Right hindlimb (tissue), 1 donor: ENCODE measurements around the gene CITED4.
A peak's percentile ranks its signal among the peaks of the same experiment; 100 is the strongest.

ENCODE experiments used
- DNase-seq: peaks from one replicate; pipeline ENCODE4 v3.0.0-alpha.2; 2018

The CITED4 gene

DNA sequence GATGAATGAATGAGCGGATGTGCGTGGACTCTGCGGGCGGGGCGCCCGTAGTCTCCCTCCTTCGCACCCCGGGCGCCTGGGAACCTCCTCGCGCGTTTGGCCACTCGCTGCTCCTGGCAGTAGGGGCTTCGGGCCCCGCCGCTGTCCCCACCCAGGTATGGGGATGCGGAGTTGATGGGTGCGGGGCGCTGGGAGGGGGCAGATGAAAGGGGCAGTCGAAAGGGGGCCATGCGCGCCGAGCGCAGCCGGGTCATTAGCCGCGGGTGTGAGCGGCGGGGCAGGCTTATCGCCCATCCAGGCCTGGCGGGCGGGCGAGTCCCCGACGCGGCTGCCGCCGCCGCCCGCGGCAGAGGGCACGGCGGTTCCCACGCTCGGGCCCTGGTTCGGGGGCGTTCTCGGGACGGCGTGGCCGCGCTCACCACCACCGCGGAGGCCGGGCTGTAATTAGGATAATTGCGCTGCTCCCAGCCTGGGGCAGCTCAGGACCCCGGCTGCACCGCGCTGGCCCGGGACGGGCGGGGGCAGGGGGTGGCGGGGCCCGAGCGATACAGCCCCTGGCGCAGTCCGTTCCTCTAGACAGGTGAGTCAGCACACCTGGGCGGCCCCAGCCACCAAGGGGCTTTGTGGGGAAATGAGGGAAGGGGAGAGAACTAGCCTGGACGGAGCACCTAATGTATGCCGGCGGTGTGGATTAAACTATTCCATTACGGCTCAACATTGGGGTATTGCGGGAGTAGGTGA lies 22.1 kb upstream of the CITED4 start:
- DNase-seq = no peak

DNA sequence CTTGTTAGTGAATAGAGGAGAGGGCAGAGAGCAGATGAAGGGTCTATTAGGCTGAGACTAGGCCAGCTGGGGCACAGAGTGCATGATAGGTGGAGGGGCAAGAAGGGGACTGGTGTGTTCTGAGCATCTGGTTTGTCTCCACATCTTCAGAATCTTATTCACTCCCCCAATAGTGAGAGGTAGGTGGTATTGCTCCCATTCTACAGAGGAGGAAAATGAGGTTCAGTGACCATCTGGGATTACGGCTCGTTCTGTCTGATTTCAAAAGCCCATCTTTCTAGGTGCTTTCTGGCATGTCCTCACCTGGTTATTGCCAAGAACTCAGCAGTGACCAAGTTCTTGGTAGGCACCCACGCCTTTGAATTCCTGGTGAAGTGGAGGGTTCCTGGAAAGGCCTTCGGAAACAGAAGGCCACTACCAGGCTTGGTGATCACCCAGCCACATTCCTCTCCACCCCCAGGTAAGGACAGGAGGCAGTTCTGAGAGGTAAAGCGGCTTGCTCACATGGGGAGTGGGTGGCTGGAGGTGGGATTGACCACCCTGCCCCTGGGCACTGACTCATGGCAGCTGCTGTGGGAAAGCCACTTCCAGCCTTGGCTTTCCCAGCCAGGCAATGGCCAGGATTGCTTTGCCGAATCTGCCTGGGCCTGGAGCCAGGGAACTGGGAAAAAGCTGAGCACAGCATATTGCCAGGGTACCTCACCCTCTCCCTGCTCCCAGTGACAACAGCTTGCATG lies 18.8 kb upstream of the CITED4 start:
- DNase-seq = no peak

DNA sequence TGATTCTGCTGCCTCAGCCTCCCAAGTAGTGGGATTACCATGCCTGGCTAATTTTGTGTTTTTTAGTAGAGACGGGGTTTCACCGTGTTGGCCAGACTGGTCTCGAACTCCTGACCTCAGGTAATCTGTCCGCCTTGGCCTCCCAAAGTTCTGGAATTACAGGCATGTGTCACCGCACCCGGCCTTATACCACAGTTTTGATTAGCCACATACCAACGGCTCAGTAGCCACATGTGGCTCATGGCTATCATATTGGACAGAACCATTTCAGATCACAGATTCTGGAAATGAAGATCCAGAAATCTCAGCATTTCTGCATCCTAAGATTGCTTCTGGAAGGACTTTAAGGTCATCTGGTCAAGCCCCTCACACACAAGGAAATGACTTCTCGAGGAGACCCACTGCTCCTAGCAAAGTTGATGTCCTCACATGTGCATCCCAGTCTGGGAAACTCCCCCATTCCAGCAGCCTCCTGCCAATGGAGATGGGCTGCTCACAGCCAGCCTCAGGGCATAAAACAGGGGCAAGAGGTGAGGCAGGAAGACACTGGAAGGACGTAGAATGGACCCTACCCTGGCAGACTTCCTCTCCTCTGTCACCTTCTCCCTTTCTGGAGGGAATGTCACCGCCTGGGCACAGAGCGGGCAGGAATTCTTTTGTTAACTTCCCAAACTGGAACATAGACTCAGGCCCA lies 17.5 kb upstream of the CITED4 start:
- no peak for DNase-seq

DNA sequence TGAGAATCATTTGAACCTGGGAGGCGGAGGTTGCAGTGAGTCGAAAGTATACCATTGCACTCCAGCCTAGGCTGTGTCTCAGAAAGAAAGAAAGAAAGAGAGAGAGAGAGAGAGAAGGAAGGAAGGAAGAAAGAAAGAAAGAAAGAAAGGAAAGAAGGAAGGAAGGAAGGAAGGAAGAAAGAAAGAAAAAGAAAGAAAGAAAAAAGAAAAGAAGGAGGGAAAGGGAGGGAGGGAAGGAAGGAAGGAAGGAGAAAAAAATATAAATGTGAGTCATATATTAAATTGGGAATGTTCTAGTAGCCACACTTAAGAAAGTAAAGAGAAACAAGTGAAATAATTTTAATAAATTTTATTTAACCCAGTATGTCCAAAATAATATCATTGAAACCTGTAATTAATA lies 16.7 kb upstream of the CITED4 start:
- DNase-seq = no peak

DNA sequence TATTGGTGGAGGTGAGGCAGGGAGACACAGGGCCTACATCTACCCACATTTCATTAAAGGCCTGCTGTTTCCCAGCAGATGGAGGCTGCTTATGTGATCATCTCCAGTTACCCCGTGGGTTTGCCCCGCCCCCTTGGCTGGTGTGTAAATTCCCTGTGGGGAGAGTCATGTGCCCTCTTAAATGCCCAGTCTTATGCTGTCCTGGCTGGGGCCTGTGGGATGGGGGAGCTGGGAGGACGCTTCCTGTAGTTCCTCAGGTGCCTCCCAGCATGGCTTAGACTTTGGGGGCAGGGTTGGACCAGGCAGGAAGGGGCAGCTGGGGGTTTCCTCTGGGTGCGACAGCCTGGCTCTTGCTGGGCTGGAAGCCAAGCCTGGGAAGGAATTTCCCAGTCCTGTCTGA lies 15.5 kb upstream of the CITED4 start:
- DNase-seq = peak; percentile 63

GRCh38 chr1:40876891-40877290 lies 14.7 kb upstream of the CITED4 start:
- no peak for DNase-seq

- no peak for DNase-seq
These were observed 14.2 kb upstream of the CITED4 start for GRCh38 chr1:40876436-40876761.

GRCh38 chr1:40873863-40874472 lies 11.8 kb upstream of the CITED4 start:
- no peak for DNase-seq

GRCh38 chr1:40872276-40872675 lies 10.1 kb upstream of the CITED4 start:
- no peak for DNase-seq

GRCh38 chr1:40870135-40870728 lies 8.1 kb upstream of the CITED4 start:
- no peak for DNase-seq

DNA sequence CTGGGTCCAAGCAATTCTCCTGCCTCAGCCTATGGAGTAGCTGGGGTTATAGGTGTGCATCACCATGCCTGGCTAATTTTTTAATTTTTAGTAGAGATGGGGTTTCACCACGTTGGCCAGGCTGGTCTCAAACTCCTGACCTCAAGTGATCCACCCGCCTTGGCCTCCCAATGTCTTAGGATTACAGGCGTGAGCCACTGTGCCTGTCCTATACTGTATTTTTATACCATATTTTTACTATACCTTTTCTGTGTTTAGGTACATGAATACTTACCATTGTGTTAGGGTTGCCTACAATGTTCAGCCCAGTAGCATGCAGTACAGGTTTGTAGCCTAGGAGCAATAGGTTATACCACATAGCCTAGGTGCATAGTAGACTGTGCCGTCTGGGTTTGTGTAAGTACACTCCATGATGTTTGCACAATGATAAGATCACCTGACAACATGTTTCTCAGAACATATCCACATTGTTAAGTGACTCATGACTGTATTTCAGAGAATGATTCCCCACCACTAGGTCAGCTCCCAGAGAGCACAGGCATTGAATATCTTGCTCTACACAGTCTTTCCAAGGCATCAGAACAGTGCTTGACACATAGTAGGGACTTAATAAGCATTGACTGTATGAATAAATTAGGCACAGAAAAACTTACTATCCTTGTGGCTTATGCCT lies 6.0 kb upstream of the CITED4 start:
- no peak for DNase-seq

DNA sequence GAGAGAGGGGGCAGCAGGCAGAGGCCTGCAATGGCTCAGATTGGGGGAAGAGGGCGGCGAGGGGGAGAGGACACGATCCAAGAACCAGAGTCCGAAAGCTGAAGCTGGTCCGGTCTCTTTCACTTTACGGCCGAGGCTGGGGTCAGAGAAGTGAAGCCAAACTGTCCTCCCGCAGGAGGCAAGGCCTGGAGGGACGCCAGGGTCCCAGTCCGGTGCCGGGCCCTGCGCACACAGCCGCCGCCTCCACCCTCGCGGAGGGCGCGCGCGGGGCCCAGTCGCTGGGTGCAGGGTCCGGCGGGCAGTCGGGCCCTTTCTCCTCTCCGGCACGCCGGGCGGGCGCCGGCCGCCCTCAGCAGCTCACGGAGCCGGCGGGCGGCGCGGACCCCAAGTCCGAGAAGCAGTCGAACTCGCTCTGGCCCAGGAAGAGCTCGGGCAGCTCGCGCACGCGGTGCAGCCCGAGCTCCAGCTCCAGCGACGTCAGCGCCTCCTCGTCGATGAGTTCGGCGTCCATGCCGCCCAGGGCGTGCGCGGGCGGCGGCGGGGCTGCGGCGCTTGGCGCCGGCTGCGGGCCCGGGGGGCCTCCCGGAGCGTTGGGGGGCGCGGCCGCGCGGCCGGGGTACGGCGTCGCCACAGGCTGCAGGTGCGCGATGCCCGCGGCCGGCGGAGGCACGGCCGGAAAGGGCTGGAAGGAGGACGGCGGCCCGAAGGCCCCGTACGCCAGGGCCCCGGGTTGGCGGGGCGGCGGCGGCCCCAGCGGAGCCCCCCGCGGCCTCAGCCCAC lies 749 bp downstream of the CITED4 start:
- DNase-seq = peak; percentile 65

DNA sequence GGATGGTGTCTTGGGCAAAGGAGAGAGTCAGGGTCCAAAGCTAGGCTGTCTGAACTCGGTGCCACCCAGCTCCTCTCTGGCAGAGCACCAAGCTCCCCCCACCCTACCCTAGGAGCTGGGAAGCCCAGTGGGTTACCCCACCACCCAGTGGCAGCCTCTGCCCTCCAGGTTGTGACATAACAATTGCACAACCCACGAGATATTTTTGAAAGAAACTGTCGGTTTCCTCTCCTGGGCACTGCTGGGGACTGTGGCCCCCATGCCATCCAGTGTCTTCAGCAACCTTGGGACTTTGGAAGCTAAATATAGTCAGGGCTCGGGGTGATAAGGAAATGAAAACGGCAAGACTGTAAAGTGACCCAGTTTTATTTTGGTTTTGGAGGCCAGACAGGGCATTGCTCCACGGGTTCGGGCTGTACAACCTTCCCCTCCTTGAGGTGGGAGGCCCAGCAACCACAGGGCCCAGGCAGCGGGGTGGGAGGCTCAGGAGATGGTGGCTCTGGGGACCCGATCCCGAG lies 1.4 kb downstream of the CITED4 start:
- DNase-seq = no peak

- no peak for DNase-seq
These were observed 3.2 kb downstream of the CITED4 start for GRCh38 chr1:40858856-40859416.

DNA sequence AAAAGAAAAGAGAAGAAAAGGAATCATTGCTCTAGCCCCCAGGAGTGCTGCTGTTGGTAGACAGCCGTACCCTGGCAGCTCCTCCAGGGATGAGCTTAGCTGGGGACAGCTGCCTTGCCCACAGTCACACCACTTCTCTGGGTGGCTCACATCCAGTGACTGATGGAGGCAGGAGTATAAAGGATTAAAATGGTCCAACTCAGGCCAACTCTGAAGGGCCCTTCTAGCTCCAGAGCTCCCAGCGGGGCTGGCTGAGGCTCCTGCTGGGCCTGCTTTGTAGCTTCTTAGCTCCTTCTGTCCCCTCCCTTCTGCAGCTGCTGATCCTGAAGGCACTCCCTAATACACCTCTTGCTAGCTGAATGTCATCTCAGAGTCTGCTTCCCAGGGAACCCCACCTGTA lies 4.4 kb downstream of the CITED4 start:
- DNase-seq = peak; percentile 48

GRCh38 chr1:40856656-40857302 lies 5.4 kb downstream of the CITED4 start:
- no peak for DNase-seq

- no peak for DNase-seq
These were observed 6.0 kb downstream of the CITED4 start for GRCh38 chr1:40856116-40856515.

DNA sequence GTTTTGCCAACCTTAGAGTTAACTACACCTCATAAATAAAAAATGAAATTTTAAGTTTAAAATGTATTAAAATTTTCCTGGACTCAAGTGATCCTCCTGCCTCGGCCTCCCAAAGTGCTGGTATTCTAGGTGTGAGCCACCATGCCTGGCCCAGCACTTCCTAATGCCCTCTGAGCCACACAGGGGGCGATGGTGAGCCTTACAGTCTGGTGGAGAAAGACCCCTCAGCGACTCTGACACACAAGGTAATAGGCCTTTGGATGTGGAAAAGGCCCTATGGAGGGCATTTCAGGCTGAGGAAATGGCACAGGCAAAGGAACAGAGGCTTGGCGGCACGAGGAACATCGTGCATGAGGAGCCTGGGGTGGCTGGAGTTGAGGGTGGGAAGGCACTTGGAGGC lies 6.7 kb downstream of the CITED4 start:
- DNase-seq = no peak

DNA sequence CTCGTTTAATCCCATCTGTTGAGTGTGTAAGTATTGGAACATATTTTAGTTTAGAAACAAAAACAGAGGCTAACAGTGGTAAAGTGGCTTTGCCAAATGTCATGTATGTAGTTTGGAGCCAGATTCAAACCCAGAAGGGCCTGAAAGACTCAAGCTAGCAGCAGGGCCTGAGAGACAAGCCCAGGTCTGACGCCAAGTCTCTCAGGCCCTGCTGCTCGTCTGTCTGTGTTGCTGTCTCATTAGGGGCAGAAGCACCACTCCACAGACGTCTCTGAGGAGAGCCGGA lies 8.3 kb downstream of the CITED4 start:
- DNase-seq = no peak

DNA sequence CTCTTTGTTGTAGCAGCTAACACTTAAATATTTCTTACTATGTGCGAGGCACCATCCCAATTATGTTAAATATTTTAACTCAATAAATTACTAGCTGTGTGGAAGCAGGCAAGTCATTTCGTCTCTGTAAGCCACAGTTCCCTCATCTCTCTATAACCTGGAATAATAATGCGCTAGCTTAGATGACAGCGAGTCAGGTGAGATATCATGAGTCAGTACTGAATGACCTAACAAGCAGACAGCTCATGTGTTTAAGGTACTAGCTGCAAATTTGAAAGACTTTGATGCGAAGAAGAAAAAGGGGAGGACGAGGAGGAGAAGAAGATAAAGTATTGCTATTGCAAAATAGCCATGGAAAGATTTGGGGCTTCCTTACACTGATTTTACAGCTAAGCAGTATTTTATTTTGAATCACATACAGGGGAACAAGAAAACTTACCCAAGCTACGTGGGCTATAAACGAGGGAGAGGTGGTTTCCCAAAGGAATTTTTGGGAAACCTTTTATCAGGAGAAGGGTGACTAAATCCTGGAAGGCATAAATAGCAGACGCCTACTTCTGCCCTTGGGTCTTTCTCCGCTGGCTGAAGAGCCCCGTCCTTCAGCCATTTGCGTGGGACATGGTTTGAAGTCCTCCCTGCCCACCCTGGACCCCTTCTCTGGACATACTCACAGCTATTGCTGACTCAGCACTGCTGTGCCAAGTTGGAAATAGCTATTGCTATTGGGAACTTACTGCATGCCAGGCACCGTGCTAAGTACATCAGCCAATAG lies 8.9 kb downstream of the CITED4 start:
- DNase-seq = no peak
